GM19467 (cell line): Measurements from ENCODE around the gene COL28A1.

Experiments used
- ATAC-seq: cut with Tn5 transposase; IDR thresholded peaks from one replicate; pipeline ENCODE4 v1.9.1; 2021; ENCODE audit warnings: mild to moderate bottlenecking, moderate library complexity; ENCODE audit not compliant: unreplicated experiment

COL28A1 gene

DNA sequence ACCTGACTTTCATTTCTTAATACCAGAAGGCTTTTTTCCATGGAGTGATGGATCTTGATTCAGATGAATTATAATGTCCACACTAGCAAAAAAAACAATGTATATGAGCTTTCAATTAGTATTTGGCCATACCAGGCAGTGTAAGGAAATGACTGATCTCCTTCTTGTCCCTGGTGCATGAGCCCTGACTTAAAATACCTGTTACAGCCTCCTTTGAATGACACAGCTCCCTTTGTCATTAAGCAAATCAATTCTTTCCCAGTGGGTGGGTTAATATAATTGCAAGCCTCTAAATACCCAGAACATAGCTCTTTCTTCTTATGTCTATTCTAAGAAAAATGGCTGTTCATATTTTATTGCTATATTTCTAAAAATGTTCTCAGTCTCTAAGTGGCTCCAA is 188.6 kb downstream of the COL28A1 start:
- no peak for ATAC-seq

DNA sequence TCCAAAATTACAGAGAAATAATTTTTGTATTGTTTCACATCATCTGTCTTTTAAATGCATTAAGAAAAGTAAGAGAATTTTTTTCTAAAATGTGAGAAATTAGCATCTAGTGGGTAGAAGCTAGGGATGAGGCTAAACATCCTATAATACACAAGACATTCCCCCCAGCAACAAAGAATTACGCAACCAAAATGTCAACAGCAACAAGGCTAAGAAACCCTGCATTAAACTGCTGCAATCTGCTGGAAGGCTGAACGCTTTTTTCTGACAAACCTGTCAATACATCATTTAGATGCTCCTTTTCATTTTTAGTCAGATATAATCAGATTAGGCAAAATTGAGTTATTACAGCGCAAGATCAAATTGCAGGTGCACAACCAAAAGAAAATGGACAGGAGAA is 191.1 kb downstream of the COL28A1 start:
- no peak for ATAC-seq

- ATAC-seq = no peak
These were observed 199.8 kb downstream of the COL28A1 start for GRCh38 chr7:7335909-7336308.

- no peak for ATAC-seq
These were observed 200.5 kb downstream of the COL28A1 start for GRCh38 chr7:7335215-7335614.

GRCh38 chr7:7333610-7334009 is 202.1 kb downstream of the COL28A1 start:
- ATAC-seq = no peak

GRCh38 chr7:7331523-7331922 is 204.2 kb downstream of the COL28A1 start:
- ATAC-seq = no peak

DNA sequence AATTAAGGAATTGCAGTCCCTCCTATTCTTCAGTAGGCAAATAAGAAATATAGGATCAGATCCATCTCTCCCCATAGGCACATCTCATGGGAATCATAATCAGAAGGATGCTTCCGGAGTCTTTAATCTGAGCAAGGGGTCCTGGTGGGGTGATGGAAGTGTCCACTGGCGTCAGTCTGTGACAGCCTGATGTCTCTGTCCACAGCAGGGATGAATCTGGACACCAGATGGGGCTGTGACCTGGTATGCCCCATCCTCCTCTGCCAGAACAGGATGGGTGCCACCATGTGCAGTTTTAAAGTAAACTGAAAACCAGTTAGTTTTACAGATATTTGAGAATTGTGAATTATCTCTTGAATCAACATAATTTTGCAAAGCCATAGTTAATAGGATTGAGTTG is 204.7 kb downstream of the COL28A1 start:
- no peak for ATAC-seq

- ATAC-seq = no peak
These were observed 206.3 kb downstream of the COL28A1 start for GRCh38 chr7:7329326-7329725.

DNA sequence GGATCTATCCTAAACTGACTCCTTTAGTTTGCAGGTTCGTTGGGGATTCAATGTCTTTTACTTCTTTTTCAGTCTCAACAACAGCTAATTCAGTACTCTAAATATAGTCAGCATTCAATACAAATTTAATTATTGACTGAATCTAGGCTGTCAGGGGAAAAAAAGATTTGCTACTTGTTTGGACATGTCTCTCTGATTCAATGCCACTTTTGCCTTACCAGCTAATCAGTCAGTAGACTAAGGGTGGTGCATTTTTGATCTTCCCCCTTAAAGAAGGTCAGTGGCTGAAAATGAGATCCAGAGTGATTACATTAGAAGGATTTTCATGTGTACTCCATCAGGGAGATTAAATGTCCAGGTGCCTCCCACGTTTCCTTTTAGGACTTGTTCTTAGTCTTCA is 208.2 kb downstream of the COL28A1 start:
- ATAC-seq = no peak

DNA sequence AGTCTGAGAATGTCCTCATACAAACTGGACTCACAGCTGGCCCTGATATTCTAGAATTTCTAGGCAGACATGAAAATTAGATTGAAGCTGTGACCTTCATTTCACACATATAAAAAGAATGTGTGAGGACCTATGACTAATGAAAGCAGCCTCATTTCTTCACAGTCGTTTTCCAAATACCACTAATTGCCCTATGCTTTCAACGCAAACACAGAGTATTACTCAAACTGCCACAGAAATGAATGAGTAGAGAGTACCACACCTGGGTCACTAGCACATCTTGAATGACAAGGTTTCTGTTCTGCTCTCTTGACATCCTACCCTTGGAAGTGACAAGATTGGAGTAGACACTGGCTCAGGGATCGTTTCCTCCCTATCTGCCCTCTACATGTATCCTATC is 211.0 kb downstream of the COL28A1 start:
- ATAC-seq = no peak

DNA sequence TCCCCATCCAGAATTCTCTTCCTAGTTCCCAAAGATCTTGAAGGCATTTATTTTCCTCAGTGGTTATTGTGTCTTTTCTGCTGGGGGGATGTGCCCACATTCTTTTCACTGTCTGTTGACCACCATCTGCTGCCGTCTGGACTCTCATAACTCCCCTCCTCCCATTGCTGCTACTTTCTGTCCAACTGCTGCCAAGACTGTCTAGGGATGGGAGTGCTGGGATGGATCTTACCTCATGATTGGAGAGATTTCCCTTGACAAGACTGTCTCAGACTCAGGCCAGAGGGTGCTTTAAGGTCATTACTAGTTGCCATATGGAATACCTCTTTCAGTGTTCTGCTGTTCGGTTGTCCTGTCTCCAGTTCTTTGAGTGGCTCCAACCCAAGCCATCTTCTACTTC is 211.8 kb downstream of the COL28A1 start:
- no peak for ATAC-seq

GRCh38 chr7:7323352-7323751 is 212.3 kb downstream of the COL28A1 start:
- peak; percentile 84 for ATAC-seq

DNA sequence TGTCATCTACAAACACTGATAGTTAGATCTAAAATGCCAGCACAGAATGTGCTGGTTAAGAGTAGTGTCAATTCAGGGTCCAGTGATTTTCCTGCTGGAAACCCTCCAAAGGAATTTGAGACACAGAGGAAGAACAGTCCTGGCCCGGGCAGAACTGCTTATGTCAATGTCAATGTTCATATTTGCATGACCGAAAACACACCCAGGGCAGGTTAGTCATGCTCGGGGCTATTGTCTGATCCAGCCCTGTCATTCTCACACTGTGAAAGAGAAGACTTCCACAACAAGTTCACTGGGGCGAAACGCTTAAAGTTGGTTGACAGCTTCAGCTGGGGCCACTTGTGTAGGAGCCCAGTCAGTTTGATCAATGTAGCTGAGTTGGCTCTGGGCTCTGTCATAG is 214.0 kb downstream of the COL28A1 start:
- peak; percentile 88 for ATAC-seq

DNA sequence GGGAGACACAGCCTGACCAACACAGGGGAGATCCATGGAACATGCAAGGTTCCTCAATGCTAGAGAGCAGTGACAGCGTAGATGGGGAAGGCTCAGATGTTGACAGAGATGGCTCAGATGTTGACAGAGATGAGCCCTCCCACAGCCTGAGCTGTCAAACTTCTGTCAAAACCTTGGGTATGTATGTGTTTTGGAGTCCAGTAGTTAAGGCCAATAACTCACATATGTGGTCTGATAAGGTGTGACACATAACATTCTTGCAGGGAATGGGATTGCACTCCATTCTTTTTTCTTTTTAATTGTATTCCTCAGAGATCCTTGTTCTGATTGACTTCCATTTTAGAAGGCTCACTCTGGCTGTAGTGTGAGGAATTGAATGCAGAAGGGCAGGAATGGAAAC is 217.1 kb downstream of the COL28A1 start:
- ATAC-seq = no peak

DNA sequence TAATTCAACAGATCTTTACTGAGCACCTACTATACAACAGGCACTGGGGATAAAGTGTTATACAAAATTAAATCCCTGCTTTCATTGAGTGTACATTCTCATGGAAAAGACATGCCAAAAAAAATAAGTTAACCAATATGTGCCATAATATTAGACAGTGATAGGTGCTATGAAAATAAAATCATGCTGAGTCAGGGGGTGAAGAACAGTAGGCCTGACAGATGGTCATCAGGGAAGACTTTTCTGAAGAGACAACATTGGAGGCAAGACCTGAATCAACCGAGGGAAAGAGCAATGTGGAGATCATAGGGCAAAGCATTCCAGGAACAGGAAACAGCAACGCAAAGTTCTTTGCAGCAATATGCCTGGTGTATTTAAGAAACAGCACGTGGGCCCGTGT is 217.8 kb downstream of the COL28A1 start:
- no peak for ATAC-seq

DNA sequence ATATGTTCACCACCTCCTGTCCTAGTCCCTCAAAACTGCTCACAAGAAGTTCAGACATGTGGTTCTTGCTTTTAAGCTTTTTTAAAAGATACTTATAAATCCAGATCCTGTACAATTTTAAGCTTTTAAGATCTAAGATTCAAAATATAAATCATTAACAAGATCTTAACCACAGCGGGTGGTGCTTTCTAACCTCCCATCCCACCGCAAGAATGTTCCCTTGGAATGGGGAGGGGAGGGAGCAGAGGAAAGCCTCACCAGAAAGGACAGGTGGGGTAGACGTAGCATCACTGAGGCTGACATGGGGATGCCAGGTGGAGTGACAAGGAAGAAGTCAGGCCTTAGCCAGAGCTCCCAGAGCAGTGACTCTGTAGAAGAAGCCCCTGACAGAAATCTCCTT is 219.8 kb downstream of the COL28A1 start:
- ATAC-seq = no peak

GRCh38 chr7:7312323-7312722 is 223.3 kb downstream of the COL28A1 start:
- no peak for ATAC-seq

- ATAC-seq = no peak
These were observed 224.7 kb downstream of the COL28A1 start for GRCh38 chr7:7311001-7311400.

GRCh38 chr7:7309203-7309602 is 226.5 kb downstream of the COL28A1 start:
- ATAC-seq = no peak
